Gastroesophageal sphincter (tissue), 3 donors: ENCODE measurements around the gene SLC35F1.

Source experiments
- CTCF ChIP-seq, 4 experiments: fragments of 200-600 bp in 2 of 4; fragments of 450-650 bp in 2 of 4; sonication (generic) in 1 of 4; IDR thresholded peaks; one replicate each; pipeline ENCODE4 v1.5.1; 2017 to 2019; ENCODE audit warnings: antibody characterized with exemption in 4 of 4, mild to moderate bottlenecking in 2 of 4, moderate library complexity in 2 of 4
- POLR2AphosphoS5 ChIP-seq: sonication (generic); formaldehyde crosslinking; IDR thresholded peaks from one replicate; pipeline ENCODE4 v1.6.1; 2017; ENCODE audit warnings: antibody characterized with exemption

- TF ChIP-seq POLR2AphosphoS5 (no peak), CTCF (IDR thresholded peaks at IDR 0.05) (no peak)
Observed at GRCh38 chr6:118122801-118123200, 215.7 kb downstream of the SLC35F1 start.
